Measurements from ENCODE around the gene DNAJA1.

The DNAJA1 gene

DNA sequence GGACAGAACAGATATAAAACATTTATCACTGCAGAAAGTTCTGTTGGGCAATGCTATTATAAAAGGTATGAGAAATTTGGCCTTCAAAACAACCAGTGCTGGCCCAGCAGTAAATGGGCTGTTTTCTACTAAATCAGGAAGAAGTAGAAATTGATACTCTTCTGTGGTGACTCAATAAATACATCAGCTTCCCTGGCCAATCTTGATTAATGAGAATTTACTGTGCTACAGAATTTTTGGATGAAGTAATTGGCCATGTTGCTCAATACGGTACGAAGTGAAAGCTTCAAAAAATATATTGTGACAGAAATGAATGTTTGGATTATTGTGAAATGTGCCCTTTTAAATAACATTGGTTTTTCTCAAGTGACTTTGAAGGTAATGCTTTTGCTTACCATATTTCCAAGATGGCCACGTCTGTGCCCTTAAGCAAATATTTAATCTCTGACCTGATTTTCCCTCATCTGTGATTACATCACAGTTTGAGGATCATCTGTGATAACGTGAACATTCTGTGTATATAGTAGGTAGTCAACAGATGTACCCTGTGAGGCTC lies 4.2 kb downstream of the DNAJA1 start:
- peak; percentile 17 for DNase-seq (ENCODE audit: low spot score)

DNA sequence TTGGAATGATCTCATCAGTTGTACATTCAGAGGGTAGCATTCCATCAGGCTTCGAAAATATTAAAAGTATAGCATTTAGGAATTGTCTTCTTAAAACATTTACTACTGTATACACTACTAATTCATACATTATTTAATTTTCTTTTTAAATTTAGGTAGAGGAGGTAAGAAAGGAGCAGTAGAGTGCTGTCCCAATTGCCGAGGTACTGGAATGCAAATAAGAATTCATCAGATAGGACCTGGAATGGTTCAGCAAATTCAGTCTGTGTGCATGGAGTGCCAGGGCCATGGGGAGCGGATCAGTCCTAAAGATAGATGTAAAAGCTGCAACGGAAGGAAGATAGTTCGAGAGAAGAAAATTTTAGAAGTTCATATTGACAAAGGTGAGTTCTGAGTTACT lies 5.2 kb downstream of the DNAJA1 start:
- no peak for DNase-seq (ENCODE audit: low spot score)

DNA sequence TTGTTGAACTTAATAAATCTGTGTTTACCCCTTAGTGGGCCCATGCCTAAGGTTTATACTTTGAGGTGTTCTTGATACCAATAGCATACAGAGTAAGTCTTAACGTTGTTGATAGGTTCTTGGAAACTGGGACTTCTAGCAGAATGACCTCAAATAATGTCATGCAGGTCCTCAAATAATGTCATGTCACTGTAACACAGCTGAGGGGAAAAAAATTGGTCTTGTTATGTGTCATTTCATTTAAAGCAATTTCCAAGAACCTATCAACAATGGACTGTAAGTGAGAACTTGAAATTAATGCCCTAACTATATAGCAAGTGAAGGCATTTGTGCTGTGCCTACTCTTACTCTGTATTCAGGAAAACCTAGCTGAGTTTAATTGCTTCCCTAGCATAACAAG lies 7.2 kb downstream of the DNAJA1 start:
- no peak for DNase-seq (ENCODE audit: low spot score)

DNA sequence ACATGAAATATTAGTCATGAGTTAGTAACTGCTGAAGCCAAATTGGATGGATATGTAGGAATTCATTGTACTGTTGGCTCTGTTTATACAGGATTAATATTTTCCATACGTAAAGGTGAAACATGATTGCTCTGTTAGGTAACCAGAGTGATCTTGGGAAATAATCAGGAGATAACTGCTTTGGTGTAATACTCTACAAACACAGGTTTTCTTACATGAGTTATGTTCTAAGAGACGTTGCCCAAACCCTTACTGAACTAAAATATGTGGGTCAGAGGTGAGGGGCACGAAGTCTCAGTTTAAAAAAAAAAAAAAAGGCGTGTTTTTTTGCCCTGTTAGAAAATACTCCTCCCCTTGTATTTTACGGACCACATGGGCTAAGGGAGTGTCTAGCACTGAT lies 7.8 kb downstream of the DNAJA1 start:
- no peak for DNase-seq (ENCODE audit: low spot score)

DNA sequence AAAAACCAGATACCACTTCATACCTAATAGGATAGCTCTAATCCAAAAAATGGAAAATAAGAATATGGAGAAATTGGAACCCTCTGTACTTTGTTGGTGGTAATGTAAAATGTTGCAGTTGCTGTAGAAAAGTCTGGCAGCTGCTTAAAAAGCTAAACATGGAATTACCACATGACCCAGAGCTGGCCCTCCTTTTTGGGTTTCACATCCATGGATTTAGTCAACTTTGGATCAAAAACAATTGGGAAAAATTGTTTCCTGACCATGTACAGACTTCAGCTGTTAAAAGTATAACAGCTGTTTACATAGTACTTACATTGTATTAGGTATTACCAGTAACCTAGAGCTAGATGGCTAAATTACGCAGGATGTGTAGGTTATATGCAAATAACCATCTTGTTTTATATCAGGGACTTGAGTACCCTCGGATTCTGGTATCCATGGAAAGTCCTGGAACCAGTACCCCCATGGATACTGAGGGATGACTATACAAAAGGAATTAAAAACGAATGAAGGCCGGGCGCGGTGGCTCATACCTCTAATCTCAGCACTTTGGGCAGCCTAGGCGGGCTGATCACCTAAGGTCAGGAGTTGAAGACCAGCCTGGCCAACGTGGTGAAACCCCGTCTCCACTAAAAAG lies 15.8 kb downstream of the DNAJA1 start:
- no peak for DNase-seq (ENCODE audit: low spot score)

DNA sequence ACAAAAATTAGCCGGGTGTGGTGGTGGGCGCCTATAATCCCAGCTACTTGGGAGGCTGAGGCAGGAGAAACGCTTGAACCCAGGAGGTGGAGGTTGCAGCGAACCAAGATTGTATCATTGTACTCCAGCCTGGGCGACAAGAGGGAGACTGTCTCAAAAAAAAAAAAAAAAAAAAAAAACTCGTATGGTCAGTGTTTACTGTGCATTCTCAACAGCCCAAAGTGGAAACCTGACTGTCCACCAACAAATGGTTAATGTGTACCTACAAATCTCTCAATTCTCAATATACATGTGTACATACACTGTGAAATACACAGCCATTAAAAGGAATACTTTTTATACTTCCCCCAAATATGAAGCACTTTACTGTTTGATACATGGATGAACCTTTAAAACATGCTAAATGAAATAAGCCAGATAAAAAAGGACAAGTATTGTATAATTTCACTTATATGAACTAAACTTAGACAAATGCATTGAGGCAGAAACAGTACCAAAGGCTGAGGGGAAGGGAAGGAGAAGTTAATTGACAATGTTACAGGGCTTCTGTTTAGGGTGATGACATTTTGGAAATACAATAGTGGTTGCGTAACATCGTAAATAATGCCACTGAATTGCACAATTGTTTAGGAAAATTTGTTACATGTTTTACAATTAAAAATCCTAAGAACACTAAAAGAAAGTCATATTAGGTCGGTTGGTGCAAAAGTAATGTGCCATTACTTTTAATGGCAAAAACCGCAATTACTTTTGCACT lies 16.5 kb downstream of the DNAJA1 start:
- no peak for DNase-seq (ENCODE audit: low spot score)

DNA sequence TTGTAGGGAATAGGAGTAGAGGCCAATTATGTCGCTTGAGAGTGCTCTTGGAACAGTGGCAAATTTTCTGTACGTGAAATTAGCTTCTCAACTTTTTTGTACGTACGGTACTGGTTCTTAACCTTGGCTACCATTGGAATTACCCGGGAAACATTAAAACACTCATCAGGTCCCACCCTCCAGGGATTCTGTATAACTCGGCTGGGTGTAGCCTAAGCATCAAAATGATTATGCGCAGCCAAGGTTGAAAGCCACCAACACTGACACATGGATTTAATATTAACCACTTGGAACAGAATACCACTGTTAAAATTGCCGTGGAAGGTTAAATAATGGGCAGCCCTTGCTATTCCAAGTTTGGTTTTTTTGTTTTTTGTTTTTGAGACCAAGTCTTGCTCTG lies 17.4 kb downstream of the DNAJA1 start:
- DNase-seq (ENCODE audit: low spot score): no peak

DNA sequence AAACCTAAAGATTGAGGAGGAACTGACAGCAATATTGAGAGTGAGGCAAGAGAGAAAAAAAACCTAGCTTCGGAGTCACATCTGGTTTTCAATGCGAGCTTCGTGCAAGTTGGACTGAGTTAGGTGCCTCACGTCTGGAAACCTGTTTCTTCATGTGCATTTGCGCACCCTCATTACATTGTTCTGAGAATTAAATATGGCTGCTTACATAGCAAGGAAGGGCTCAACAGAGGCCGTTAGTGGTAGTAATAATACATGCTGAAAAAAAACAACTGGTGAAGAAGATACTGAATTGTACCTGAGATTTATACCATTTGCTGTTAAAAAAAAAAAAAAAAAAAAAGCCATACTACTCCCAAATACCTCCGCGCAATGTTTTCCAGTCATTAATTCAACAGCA lies 18.6 kb downstream of the DNAJA1 start:
- DNase-seq (ENCODE audit: low spot score): no peak

DNA sequence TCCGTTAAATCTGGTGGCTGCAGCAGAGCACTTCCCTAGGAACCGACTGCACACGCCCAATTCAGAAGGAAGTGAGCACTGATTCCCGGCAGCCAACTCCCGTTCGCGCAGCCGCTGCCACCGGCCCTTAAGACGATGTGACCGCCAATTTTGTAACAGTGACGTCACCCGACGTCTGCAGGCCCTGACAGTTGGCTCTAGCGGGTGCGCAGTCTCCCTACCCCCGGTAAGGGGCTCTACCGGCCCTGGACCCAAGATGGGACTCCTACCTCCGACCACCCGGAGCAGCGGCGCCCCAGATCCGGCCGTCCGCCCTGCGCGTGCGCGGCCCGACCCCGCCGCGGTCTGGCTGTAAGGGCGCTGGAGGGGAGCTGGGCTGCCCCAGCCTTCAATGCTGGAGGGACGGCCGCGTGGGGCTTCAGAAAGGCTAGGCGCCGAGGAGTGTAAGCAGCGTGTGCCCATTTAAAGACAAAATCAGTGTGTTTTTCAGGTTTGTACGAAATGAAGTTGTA lies 19.1 kb downstream of the DNAJA1 start:
- DNase-seq (ENCODE audit: low spot score): peak; percentile 93

DNA sequence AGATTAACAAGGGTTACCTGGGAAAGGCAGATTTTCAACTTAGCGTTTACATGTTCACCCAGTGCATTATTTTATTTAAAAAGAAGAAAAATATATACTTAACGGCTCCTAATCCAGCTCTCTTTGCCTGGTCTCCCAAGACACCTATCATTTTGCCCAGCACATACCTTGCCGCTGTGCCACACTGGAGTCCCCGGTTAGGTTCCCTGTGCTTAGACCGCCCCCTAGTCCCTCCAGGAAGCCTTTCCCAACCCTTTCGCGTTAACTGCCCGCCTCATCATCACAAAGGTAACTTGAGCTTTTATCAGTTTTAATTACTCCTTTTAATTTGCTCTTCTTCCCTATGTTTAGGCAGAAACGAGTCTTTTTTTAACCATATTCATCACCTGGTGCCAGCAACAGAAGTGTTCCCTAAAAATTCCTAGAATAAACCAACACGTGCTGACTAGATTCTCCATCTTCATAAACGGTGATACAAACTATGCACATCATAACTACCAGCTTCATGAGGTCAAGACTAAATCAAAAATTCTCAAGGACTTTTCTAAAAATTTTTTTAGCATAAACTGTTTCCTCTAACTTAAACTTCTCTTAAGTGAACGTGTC lies 19.7 kb downstream of the DNAJA1 start:
- peak; percentile 13 for DNase-seq (ENCODE audit: low spot score)

DNA sequence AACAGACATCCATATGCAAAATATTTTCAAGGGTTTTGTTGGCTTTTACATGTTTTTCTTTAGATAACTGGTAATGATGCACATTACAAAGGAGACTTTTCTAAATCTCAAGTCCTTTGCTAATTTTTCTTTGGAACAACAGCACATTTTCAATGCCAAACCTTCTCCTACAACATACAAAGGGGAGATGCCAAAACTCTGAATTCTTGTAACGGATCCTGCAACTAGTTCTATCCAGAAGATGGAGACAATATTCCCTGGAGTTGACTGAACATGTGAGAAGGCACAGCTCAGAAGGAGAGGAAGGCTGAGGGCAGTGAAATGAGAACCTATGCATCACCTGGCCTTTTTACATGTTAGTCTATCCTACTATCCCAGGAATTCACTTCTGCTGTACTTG lies 21.0 kb downstream of the DNAJA1 start:
- DNase-seq (ENCODE audit: low spot score): no peak

DNA sequence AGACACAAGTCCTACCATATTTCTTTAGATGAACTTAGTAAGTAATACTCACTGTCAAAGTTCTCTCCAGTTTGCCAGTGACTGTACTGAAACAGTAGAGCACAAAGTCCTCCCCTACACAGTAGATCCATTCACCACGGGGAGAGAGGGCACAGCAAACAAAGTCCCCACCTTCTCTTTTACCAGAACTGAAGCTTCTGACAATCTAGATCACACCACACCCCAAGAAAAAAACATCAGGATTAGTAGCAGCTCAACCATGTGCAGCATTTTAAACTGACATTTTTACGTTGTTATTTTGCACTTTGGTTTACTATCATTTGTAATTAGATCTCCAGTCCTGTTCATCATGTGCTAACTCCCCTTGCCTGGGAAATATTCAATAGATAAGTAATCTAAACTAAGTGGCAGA lies 23.0 kb downstream of the DNAJA1 start:
- DNase-seq (ENCODE audit: low spot score): no peak

DNA sequence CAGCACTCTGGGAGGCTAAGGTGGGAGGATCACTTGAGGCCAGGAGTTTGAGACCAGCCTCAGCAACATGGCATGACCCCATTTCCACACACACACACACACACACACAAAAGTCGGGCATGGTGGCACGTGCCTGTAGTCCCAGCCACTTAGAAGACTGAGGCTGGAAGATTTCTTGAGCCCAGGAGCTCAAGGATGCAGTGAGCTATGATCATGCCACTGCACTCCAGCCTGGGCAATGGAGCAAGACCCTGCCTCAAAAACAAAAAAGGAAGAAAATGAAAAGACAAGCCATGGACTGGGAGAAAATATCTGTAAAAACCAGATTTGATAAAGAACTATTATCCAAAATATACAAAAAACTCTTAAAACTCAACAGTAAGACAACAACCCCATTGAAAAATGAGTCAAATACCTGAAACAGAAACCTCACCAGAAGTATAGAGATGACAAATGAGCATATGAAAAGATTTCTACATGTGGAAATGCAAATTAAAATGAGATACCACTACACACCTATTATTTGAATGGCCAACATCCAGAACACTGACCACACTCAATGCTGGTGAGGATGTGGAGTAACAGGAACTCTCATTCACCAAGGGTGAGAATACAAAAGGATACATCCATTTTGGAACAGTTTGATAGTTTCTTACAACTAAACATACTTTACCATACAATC lies 24.7 kb downstream of the DNAJA1 start:
- no peak for DNase-seq (ENCODE audit: low spot score)

DNA sequence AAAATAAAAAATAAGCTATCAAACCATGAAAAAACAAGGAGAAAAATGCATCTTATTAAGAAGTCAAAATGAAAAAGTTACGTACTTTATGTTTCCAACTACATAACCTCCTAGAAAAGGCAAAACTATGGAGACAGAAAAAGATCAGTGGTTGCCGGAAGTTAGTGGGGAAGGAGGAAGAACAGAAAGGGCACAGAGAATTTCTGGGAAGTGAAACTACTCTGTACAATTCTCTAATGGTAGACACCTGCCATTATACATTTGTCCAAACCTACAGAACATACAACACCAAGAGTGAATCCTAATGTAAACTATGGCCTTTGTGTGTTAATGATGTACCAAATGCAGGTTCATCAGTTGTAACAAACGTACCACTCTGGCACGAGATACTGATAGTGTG lies 26.1 kb downstream of the DNAJA1 start:
- no peak for DNase-seq (ENCODE audit: low spot score)

DNA sequence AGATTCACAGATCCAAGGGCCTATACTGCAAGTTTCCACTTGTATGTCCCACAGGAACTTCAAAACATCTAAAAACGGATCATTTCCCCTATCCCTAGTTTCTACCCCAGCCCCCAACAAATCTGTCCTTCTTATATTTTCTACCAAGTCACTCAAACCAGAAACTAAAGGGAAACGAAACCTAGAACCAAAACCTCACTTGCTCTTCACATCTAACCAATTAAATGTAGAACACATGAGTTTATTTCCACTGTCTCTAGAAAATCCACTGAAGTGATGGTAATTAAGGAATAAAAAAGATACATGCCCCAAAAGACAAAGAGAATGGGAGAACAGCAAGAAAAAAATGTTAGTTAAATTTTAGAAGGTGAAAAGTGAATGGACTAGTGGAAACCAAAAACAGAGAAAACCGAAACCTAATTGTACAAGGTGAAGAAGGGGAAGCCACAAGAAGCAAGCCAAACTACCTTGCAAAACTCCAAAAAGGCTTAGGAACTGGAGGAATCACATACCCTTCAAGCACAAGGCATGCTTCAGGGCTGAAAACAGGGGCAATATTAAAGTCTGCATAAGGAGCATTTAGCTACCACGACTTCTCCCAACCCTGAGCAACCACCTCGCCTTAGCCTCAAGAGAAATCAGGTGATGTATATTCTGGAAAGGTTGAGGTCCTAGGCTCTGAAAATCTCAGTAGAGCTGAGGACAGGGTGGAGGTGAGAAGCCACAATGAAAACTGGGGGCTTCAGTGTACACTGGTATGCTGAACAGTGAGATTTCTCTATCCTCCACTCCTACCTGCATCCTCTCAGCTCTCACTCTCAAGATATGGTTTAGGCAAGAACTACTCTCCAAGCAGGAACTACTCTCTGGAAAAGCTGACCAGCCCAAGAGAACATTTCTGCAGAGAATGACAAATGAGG lies 40.3 kb downstream of the DNAJA1 start:
- no peak for DNase-seq (ENCODE audit: low spot score)

DNA sequence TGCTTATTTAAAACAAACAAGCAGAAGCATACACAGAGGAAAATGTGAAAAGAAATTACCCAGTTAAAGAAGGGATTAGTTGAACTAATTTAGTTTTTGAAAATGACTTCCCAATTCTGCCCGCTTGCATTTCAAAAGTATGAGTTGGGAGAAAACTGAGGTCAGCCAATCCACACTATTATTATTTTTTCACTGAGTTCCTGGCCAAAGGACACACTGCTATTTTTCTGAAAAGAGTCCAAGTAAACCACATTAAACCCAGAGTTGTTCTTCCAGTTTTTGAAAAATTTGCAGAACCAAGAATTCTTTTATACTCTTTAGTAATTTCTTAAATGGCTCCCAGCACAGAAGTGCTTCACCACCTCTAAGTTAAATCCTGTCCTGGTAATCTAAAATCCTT lies 43.9 kb downstream of the DNAJA1 start:
- DNase-seq (ENCODE audit: low spot score): no peak

DNA sequence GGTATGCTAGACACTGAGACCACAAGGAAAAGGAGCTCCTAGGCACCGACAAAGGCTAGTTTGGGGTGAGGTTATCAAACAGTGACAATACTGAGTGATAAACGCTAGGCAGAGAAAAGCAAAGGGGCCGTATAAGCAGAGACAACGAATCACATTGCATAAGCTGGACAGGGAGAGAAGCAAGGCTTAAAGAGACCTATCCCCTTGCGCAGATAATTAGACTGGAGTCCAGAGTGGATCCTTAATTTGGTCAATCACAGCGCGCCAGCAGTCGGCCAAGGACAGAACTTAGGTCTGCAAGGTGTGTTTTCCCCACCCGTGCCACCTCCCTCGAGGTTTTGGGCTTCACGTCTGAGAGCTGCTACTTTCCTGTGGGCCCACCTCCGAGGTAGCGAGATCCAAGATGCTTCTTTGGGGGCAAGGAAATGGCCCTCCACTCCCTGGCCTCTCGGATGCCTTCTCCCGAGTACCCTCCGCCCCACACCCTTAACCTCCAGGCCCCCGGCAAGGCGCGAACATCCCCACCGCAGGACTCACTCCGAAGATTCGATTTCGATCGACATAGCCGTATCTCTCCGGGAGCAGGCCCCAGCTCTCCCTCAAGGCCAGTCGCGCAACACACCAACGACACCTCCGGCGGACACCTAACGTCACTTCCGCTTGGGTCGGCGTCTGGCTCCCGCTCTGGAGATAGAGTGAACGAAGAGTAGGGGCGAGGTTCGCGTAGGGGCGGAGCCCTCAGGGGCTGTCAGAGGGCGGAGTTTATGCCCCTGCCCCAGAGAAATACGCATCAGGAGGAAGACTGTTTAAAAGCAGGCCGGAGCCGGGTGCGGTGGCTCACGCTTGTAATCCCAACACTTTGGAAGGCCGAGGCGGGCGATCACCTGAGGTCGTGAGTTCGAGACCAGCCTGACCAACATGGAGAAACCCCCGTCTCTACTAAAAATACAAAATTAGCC lies 51.3 kb downstream of the DNAJA1 start, which contains the start of gene SMU1:
SMU1 (minus strand) TSS at position 629 of the 959 bp plus-strand sequence; CDS start at position 563, 66 bp downstream.
- peak; percentile 95 for DNase-seq (ENCODE audit: low spot score)

DNA sequence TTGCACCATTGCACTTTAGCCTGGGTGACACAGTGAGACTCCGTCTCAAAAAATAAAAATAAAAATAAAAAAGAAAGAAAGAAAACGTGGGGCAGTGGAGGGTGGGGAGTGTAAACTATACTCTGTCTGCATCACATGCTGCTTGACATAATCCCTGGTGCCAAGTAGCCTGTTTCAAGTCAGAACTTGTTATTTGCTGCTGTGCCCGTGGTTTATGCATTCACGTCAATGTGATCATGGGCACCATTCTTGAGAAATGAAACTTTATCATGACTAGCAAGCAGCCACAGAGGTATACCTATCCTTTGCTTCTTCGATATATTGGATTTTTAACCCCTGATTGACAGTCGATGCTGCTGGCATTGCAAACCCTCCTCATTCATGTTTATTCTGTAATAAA lies 55.5 kb downstream of the DNAJA1 start:
- DNase-seq (ENCODE audit: low spot score): no peak

DNA sequence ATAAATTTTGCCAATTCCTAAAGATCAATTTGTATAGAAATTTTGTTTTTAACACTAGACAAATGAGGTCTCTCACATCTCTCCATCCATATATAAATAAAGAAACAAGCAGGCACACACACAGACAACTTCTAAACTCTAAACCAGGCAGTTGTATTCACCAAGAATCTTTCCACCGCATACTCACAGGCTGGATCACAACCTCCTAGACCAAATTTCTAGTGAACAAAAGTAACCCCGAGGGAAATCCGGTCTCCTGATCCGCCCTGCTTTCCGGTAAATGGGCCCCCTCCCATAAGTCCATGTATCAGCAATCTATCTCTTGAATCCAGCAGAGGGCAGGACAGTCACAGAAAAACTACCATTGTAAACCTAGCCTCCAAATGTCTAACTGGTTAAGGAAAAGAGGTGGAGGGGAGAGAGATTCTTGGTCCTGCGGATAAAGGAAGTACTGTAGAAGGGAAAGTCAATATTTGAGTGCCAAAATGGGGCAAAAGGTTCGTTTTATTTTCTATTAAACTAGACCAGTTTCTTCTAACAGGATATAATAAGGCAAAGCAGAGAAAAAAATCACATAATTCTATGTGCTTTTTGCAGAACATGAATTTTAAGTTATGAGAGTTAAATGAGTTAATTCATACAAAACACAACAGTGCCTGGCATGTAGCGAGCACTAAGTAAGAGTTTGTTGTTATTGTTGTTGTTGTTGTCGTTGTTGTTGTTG lies 56.2 kb downstream of the DNAJA1 start:
- DNase-seq (ENCODE audit: low spot score): peak; percentile 71

All from AG08396 (cell line).